ENCODE data around the gene RANBP10.

GRCh38 chr16:67767953-67768352 is 38.4 kb downstream of the RANBP10 start:
- TF ChIP-seq POLR2AphosphoS5 (IDR thresholded peaks at IDR 0.05) (no peak), CTCF (IDR thresholded peaks at IDR 0.05) (no peak)
